ENCODE measurements around the gene GABPB2.

GABPB2 gene

DNA sequence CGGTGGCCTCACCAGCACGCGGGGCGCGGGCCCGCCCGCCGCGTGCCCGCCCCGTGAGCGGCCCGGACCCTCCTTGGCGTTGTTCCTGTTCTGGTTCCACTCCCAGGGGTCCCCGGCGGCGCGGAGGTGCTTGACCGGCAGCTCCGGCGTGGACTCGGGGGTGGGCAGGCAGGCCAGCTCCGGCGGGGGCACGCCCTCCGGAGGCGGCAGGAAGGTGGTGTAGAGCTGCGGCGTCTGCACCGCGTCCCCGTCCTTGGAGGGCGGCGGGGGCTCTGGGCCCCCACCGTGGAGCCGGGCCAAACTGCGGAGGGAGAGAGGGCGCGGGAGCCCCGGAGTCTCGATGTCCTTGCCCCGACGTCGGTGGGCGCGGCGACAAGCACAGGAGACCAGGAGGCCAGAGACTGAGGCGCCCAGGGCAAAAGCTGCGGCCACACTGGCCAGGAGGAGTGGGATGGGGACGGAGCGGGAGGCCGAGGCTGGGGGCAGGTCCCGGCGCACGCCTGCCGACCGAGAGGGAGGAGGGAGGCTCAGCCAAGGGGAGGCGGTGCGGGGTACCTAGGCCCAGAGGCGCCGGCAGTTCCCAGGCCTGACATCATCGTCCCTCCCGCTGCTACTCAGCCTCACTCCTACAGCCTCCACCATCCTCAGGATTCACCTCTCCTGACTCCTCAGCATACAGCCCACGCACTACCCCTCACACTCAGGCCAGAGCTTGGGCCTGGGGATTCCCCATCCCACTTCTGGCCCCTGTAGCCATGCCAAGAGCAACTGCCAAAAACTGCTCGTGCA, 62.7 kb downstream of the GABPB2 start:
- no peak for DNase-seq (ENCODE audit: low read depth)

DNA sequence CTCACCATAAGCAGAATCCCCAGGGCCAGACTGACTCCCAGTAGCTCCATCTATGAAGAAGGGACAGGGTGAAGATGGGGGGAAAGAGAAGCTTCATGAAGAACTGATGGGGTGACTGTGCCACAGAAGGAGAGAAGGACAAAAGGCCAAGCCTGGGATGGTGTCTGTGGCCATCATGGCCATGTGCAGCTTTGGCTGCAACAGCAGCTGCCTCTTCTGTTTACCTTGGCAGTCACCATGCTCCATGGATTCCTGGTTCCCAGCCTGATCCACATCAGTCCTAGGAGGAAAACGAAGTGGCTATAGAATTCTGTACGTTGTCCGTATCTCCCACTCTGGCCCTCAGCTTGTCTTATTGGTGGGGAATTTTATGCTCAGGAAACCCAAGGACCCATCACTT, 63.8 kb downstream of the GABPB2 start:
- DNase-seq (ENCODE audit: low read depth): no peak

DNA sequence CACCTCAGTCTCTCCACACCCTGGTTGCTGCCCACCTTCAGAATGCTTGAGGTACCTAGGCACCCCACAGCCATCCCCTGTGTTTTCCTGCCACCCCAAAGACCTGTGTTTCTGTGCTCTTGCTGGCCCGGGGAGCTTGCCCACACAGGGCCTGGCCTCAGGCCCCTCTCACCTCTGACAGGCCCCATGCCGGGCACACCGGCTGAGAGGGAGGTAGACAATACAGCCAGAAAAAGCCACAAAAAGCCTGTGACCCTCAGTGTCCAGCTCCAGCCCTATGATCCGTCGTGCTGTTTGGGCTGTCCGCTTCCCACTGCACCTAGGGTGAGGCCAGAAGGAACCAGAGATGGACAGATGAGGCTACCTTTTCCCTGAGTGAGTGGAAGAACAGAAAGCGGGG, 64.4 kb downstream of the GABPB2 start:
- no peak for DNase-seq (ENCODE audit: low read depth)

DNA sequence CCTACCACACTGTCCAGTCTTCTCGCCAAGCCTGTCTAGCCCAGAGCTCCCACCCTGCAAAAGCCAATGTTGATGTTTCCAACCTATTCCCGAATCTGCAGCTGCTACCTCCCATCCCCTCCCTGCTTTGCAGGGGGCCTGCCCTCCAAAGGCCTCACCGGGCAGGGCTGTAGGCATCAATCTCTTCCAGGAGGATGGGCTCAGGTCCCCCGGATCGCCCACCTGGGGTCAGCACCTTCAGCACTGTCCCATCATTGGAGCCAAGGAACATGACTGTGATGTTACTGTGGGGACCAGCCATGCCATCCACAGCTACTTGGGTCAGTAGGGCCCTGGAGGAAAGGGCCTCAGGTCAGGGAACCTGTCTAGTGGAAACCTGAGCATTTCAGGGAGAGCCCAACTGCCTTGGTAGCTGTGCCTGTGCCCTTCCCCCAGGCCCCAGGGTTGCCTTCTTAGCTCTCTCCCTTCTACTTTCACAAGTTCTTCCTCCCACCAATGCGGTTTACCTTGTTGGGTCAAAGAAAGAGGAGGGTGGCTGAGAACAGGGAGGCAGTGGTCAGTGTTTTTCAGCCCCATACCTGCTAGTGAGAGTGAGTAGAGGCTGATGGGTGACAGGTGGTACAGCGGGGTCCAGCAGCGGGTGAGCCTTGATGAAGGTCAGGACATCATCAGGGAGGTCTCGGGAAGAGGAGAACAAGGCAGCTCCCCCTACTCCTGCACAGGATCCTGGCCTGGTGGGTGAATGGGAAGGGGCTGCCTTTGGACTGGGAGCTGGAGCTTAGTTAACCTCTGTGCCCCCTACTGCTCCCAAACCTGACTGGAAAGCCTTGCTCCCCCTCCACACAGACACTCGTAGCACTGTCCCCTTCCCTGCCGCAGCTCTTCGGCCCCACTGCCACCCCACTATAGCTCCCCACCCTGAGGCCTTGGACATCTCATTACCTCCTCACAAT, 65.1 kb downstream of the GABPB2 start:
- DNase-seq (ENCODE audit: low read depth): no peak

DNA sequence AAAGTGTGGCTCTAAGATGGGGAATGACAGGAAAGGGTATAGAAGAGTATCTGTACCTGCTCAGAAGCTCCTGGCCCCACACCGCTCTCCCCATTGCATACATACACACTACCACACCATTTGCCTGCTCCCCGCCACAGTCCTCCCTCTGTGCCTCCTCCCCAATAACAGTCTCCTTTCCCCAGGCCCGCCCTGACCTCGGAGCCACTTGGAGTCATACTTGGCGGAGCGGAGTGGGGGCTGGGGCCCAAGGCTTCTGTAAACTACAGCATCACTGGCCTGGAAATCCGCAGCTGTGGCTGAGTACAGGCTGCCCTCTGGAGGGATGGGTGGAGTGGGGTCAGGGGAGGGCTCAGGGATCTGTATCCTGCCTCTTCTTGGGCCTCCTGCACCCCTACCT, 67.2 kb downstream of the GABPB2 start:
- no peak for DNase-seq (ENCODE audit: low read depth)

DNA sequence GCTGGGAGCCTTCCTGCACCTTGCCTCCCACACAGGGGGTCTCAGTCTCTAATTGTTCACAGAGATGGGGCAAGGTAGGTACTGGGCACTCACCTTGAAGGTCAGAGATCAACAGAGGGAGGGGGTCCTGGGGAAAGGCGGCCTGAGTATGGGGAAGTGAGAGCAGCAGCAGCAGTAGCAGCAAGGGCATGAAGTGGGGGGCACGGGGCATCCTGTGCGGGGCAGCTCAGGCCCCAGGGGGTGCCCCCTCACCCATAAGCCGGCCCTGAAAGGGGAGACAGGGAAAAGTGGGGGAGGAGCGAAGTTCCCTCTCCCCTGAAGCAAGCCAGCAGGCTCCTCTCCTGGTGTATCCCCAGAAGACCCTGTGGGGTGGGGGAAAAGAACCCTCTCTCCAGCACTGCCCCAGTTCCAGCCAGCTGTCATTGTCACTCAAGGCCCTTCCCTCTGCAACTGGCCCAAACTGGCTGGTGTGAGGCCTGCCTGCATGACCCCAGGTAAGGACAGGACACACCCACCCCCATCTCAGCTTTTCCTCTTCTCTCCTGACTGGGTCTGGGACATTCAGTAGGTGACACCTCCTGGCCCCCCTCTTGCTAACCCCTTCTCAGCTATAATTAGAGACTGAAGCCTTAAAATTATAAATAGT, 72.0 kb downstream of the GABPB2 start:
- no peak for DNase-seq (ENCODE audit: low read depth)

DNA sequence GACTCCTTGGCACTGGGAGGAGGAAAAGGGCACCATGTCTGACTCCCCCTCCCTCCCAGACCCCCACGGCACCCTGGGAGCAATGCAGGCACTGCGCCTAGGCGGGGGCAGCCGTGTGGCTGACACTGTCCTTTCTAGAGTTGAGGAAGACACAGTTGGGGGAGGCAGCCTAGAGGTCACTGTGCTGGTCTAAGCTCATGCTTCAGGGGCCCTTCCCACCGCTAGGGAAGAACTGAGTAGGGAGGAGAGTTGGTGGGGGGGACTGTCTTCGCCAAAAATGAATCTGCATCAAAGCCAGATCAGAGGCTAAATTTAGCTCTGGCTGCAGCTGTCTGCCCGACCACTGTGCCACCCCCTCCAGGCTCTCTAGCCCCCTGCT, 72.5 kb downstream of the GABPB2 start:
- DNase-seq (ENCODE audit: low read depth): no peak

DNA sequence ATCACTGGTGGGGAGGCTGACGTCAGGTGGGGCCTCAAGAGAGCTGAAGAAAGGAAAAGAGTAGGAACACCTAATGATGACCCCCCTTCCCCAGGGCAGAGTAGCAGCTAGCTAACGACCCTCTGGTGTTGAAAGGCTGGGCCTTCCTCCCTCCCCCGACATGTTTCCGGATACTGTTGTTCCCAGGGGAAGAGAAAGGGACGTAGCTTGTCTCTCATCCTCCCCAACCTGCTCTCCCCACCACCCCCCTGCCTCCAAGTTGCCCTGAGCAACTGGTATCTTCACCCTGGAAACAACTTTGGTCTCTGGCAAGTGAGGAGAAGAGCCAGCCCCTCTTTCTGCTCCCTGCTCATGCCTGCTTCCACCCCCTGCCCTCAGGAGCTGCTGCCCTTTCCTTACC, 73.4 kb downstream of the GABPB2 start:
- DNase-seq (ENCODE audit: low read depth): no peak

DNA sequence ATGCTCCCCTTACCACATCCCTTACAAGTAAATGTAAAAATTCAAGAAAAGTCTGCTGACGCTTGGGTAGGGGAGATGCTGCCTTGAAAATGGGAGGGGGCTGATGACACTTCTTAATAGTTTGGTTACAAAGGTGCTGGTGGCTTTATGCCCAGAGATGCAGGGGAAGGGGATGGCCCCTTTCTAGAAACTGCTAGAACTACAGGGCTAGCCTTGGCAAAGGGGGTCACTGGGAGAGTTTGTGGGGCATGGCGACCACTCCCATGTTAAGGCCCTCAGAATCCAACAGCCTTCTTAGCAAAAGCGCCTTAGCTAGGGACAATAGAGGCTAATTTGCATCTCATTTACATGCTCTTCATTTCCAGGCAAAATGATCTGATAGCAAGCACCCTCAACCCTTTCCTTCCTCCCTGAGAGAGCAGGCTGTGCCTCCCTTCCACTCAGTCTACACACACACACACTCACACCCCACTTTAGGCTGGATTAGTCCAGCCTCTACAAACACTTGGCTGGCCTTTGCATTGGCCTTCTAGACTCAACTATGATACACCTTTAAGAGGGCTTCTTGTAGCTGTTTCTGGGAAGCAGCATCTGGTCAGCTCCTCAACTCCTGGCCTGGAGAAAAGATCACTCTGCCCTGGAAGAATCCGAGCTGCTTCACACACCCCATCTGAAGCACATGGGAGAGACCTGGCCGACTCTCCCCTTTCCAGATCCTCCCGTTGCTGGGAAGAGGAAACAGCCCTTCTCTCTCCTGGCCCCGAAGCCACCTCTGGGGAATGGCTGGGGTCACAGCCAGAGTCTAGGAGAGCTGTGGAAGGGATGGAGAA, 74.1 kb downstream of the GABPB2 start:
- no peak for DNase-seq (ENCODE audit: low read depth)

DNA sequence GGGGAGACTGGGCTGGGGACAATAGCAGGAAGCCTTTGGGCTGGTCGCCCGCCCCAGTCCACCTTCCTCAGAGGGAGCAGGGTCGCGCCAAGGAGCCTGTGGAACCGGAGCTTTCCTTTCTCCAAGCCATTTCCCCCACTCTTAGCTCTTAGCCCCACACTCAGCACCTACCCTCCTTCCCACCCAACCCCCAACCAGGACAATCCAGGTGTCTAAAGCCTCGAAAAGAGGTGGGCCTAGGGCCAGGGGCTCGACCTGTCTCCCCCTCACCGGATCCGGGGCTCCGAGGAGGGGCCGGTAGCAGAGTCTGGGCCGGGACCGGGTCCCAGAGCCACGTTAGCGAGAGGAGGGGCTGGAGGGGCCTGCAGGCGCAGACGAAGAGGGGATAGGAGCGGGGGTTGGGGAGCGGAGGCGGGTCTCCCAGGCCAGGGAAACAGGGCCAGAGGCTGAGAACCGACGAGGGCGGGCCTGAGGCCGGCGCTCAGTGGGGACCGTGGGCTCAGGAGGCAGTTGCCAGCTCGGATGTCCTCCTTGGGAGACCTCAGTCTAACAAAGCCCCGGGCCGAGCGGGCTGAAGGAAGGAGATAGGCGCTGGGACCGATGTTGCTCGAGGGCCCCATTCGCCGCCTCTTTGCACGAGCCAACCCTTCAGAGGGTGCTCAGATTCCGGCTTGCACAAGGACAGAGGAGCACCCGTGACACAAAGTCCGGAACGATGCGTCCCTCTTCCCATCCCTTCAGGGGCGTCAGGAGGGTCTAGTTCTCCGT, 74.9 kb downstream of the GABPB2 start:
- DNase-seq (ENCODE audit: low read depth): no peak

DNA sequence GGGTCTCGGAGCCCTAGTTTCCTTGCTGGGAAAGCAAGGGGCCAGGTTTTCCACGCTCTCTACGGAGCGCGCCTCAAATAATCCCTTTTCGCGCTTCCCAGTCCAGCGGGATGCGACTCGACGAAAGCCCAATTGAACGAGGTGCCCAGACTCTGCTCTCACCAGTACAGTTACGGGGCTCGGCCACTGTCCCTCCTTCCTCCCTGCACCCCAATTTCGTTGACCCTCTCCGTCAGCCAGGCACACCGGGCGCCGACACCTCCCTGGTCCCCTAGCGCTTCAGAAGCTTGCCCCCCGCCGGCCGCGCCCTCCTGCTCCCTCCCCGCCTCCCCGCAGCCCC, 75.5 kb downstream of the GABPB2 start:
- no peak for DNase-seq (ENCODE audit: low read depth)

DNA sequence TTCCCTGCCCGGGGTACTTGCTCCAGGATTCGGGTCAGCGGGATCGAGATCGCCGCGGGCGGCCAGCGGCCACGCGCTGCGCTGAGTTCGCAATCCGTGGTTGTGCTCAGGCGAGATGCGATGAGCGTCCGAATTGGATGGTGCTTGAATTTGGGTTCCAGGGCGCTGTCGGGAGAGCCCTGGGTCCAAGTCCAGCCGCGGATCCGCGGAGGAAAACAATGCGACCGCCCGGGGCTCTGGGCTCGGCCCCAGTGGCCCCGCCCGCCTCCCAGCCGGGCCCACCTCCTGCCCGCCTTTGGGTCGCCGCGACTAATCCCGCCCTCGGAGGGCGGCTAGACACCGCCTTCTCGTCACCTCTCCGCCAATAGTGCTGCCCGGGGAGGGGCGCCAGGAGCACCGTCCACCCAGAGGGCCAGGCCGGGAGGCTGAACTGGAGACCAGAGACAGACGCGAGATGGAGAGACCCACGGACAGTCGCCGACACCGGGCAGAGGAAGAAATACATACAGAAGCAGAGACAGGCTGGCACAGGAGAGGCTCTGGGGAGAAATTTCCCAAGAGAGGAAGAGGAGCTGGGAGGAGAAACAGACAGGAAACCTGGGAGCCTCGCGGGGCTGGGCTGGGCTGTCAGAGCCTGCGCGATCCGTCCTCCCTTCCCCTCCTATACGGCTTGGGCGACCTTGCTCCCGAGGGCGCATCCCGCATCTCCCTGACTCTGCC, 76.0 kb downstream of the GABPB2 start, which contains the start of gene SEMA6C:
Gene SEMA6C, minus strand, starts transcription at position 220 of the 720 bp plus-strand sequence. CDS start 4,010 bp downstream, outside the sequence.
- DNase-seq (ENCODE audit: low read depth): peak; percentile 83

DNA sequence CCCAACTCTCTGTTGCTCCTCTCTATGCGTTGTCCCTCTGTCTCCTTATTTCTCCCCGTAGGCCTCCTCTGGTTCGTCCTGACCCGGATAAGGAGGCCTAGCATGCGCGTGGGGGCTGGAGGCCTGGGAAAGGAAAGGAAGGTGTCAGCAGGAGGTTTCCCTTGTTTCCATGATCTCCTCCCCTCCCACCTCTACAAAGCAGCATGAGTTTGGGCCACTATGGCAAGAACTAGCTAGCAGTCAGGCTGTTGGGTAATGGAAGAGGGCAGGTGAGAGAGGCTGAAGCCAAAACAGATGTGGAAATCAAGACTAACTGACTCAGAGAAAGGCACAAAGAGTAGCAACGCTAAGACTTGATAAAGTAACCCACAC, 76.6 kb downstream of the GABPB2 start:
- DNase-seq (ENCODE audit: low read depth): no peak

DNA sequence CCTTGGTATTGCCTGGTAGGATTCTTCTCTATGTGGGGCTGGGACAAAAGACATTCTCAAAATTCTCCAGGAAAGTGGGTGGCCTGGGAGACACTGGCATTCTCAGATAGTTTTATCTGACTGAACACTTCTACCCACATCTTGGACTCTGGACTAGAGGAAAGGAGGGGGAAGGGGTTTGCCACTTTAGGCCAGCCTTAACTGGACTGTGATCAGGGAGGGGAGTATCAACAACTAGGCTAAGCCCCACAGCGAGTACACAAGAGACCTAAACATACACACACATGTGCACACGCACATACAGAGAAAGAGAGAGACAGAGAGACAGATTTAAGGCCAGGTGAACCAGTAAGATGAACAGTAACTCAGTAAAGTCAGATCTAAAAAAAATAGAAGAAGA, 77.1 kb downstream of the GABPB2 start:
- DNase-seq (ENCODE audit: low read depth): no peak

DNA sequence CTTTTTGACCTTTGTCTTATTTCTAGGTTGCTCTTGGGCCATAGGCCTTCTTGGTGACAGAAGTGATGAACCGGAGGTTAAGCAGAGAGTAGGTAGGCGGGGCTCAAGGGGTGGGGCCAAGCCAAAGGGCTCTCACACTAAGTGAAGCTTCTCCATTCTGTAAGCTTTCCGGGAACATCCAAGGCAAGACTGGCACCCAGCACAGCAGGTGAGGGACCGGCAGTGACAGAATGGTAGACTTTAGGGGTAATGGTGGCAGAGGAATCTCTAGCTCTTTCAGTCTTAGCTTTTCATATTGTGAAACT, 85.9 kb downstream of the GABPB2 start, which contains the start of gene TNFAIP8L2:
Gene TNFAIP8L2, plus strand, starts transcription at position 135 of the 305 bp plus-strand sequence. CDS start 2,049 bp downstream, outside the sequence.
- peak; percentile 57 for DNase-seq (ENCODE audit: low read depth)

DNA sequence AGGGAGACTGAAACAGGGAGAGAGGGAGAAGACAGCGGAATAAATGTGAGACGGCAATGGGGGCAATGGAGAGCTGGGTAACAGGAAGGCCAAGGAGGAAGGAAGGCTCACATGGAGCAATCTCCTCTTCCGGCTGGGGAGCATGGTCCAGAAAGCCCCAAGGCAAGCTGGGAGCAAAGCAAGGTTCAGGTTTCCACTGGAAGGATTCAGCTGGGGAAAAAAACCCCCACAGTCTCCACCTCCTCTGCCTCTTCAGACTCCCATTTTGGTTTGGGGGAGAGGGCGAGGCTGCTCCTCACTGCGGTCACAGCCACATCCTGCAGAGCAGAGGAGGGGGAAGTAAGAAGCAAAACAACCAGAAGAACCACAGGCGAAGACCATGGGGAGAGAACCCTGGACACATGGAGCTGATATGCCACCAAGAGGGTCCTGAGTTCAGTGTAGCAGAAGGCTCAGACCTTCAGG, 86.5 kb downstream of the GABPB2 start:
- peak; percentile 31 for DNase-seq (ENCODE audit: low read depth)

DNA sequence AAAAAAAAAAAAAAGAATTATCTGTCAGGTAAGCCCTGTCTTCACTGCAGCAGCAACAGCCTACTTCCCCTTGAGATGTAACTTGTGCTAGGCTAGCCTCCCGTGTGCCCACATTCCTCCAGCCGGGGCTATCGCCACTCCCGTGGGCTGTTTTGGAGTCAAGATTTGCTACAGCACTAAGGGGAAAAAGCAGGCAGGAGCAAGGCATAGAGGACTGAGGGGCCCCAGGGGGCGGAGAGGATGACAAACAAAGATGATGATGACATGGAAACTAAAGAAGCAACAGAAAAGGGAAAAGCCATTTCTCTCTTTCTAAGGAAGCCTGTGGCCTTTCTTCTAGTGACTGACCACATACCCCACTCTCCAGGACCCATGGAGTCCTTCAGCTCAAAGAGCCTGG, 87.8 kb downstream of the GABPB2 start:
- no peak for DNase-seq (ENCODE audit: low read depth)

DNA sequence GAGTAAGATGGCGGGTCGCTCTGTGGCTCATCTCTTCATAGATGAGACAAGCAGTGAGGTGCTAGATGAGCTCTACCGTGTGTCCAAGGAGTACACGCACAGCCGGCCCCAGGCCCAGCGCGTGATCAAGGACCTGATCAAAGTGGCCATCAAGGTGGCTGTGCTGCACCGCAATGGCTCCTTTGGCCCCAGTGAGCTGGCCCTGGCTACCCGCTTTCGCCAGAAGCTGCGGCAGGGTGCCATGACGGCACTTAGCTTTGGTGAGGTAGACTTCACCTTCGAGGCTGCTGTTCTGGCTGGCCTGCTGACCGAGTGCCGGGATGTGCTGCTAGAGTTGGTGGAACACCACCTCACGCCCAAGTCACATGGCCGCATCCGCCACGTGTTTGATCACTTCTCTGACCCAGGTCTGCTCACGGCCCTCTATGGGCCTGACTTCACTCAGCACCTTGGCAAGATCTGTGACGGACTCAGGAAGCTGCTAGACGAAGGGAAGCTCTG, 88.2 kb downstream of the GABPB2 start:
- no peak for DNase-seq (ENCODE audit: low read depth)

DNA sequence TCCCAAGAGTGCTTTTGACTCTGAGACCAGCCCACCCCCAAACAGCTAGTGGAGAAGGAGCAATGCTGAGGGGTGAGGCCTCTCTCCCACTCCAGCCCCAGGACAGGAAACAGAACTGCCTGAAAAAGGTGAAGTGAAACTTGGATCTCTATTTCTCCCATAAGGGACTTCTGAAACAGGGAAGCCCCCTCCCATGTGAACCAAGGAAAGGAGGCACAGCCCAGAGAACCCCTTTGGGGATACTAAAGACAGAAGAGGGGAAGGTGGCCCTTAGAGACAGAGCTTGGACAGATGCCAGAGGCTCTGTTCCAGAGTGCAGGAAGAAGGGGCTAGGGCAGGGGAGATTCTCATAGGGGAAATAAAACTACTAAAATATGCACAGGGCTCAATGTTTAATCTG, 88.8 kb downstream of the GABPB2 start:
- DNase-seq (ENCODE audit: low read depth): no peak

DNA sequence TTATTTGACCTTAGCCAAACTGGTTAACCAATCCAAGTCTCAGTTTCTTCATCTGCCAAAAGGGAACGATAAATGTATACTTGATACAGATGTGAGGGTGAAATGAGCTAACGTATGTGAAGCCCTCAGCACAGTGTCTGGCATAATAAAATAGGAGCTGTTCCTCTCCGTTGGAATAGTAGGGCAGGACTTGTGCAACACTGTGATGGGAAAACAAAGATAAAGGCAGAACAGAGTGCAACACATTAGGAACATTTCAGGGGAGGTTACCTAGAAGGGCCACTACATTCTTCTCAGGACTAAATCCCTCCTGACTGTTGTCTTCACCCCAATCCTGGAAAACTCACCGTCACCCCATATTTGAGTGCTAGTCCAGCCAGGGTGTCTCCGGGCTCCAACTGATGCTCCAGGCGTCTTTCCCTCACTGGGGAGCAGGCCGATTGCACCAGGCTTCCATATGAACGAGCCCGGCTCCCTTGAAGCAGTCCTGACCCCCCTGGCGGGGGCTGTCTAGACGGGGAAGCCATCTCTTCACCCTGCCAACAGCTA, 94.2 kb downstream of the GABPB2 start:
- DNase-seq (ENCODE audit: low read depth): no peak
